Measurements from ENCODE around the gene UBE2M.

The UBE2M gene

GRCh38 chr19:58566989-58567388 lies 8.6 kb upstream of the UBE2M start:
- no peak for DNase-seq
- H3K14ac ChIP-seq (ENCODE audit: low read length): no peak overlapping the region

GRCh38 chr19:58563823-58564222 lies 5.4 kb upstream of the UBE2M start:
- H4K91ac ChIP-seq (ENCODE audit: low read depth, low read length): no peak overlapping the region
- no peak overlapping the region for H2BK12ac ChIP-seq (ENCODE audit: low read length)
- H3K9me3 ChIP-seq (ENCODE audit: insufficient read depth, low read depth, low read length): peaks cover 16% of the 10 kb centered on the region
- no peak overlapping the region for H4K8ac ChIP-seq (ENCODE audit: low read depth, low read length)
- no peak overlapping the region for H2BK5ac ChIP-seq (ENCODE audit: low read depth, low read length, poor library complexity)
- no peak overlapping the region for H3K23ac ChIP-seq (ENCODE audit: low read length)
- H3K9ac ChIP-seq (ENCODE audit: low read length): no peak overlapping the region
- H3K4ac ChIP-seq (ENCODE audit: low read depth, low read length): no peak overlapping the region
- no peak overlapping the region for H3K18ac ChIP-seq (ENCODE audit: low read length)
- no peak overlapping the region for H3K27ac ChIP-seq (ENCODE audit: low read depth, low read length)
- H3K4me1 ChIP-seq (ENCODE audit: control insufficient read depth in 1 of 2, insufficient read depth in 2 of 2, low read length in 2 of 2): peaks cover 12 to 20% of the 10 kb centered on the region in 2 experiments
- peak overlapping the region; percentile 9 for H3K4me3 ChIP-seq (ENCODE audit: low read depth, low read length)
- peaks cover 4 to 14% of the 10 kb centered on the region in 2 experiments for H3K36me3 ChIP-seq (ENCODE audit: control insufficient read depth in 1 of 2, insufficient read depth in 2 of 2, low read length in 2 of 2)
- DNase-seq: no peak
- H2BK120ac ChIP-seq (ENCODE audit: insufficient read depth, low read length, poor library complexity): no peak overlapping the region
- H3K14ac ChIP-seq (ENCODE audit: low read length): no peak overlapping the region
- H3K79me1 ChIP-seq (ENCODE audit: low read length): peaks cover 8% of the 10 kb centered on the region
- no peak overlapping the region for H2AK5ac ChIP-seq (ENCODE audit: low read length)
- no CpG with 5 or more reads among the region's 6 CpGs for WGBS (ENCODE audit: extremely low coverage, insufficient coverage, insufficient read length)
- peaks cover 17% of the 10 kb centered on the region for H3K27me3 ChIP-seq (ENCODE audit: insufficient read depth, low read length)
- no peak overlapping the region for H2AFZ ChIP-seq (ENCODE audit: insufficient read depth, low read length, poor library complexity)
- no peak overlapping the region for H4K12ac ChIP-seq (ENCODE audit: low read depth, low read length)
- H3K4me2 ChIP-seq (ENCODE audit: low read length): no peak overlapping the region
- peaks cover 4% of the 10 kb centered on the region for H3K79me2 ChIP-seq (ENCODE audit: control insufficient read depth, insufficient read depth, low read length, poor library complexity)

More at GRCh38 chr19:58566989-58567388, 8.6 kb upstream of the UBE2M start:
- Histone ChIP-seq H3K23ac (ENCODE audit: low read length) (no peak overlapping the region), H2AK5ac (ENCODE audit: low read length) (no peak overlapping the region), H3K27ac (ENCODE audit: low read depth, low read length) (no peak overlapping the region), H3K79me1 (ENCODE audit: low read length) (no peaks in the 10 kb centered on the region), H3K4ac (ENCODE audit: low read depth, low read length) (no peak overlapping the region), H4K91ac (ENCODE audit: low read depth, low read length) (no peak overlapping the region), H4K8ac (ENCODE audit: low read depth, low read length) (no peak overlapping the region), H3K27me3 (ENCODE audit: insufficient read depth, low read length) (peaks cover 15% of the 10 kb centered on the region), H3K18ac (ENCODE audit: low read length) (no peak overlapping the region), H2BK5ac (ENCODE audit: low read depth, low read length, poor library complexity) (no peak overlapping the region), H3K9ac (ENCODE audit: low read length) (no peak overlapping the region), H3K4me1 (ENCODE audit: control insufficient read depth in 1 of 2, insufficient read depth in 2 of 2, low read length in 2 of 2) (peaks cover 8 to 16% of the 10 kb centered on the region in 2 experiments), H3K36me3 (ENCODE audit: control insufficient read depth in 1 of 2, insufficient read depth in 2 of 2, low read length in 2 of 2) (peaks cover 24 to 42% of the 10 kb centered on the region in 2 experiments), H2BK12ac (ENCODE audit: low read length) (no peak overlapping the region), H3K4me2 (ENCODE audit: low read length) (no peak overlapping the region), H2AFZ (ENCODE audit: insufficient read depth, low read length, poor library complexity) (no peak overlapping the region), H3K4me3 (ENCODE audit: low read depth, low read length) (no peak overlapping the region), H4K12ac (ENCODE audit: low read depth, low read length) (no peak overlapping the region), H3K79me2 (ENCODE audit: control insufficient read depth, insufficient read depth, low read length, poor library complexity) (no peaks in the 10 kb centered on the region), H3K9me3 (ENCODE audit: insufficient read depth, low read depth, low read length) (peaks cover 14% of the 10 kb centered on the region), H2BK120ac (ENCODE audit: insufficient read depth, low read length, poor library complexity) (no peak overlapping the region)
- no CpG with 5 or more reads among the region's 5 CpGs for WGBS (ENCODE audit: extremely low coverage, insufficient coverage, insufficient read length)

GRCh38 chr19:58563034-58563573 lies 4.7 kb upstream of the UBE2M start:
- Histone ChIP-seq H3K9ac (ENCODE audit: low read length) (no peak overlapping the region), H3K79me2 (ENCODE audit: control insufficient read depth, insufficient read depth, low read length, poor library complexity) (peaks cover 8% of the 10 kb centered on the region), H3K27me3 (ENCODE audit: insufficient read depth, low read length) (peaks cover 17% of the 10 kb centered on the region), H3K23ac (ENCODE audit: low read length) (no peak overlapping the region), H3K36me3 (ENCODE audit: control insufficient read depth in 1 of 2, insufficient read depth in 2 of 2, low read length in 2 of 2) (peaks cover 4 to 11% of the 10 kb centered on the region in 2 experiments), H4K8ac (ENCODE audit: low read depth, low read length) (no peak overlapping the region), H2AFZ (ENCODE audit: insufficient read depth, low read length, poor library complexity) (no peak overlapping the region), H3K79me1 (ENCODE audit: low read length) (peaks cover 13% of the 10 kb centered on the region), H2AK5ac (ENCODE audit: low read length) (no peak overlapping the region), H3K4me1 (ENCODE audit: control insufficient read depth in 1 of 2, insufficient read depth in 2 of 2, low read length in 2 of 2) (peaks cover 12 to 20% of the 10 kb centered on the region in 2 experiments), H3K9me3 (ENCODE audit: insufficient read depth, low read depth, low read length) (peaks cover 16% of the 10 kb centered on the region), H3K27ac (ENCODE audit: low read depth, low read length) (no peak overlapping the region), H3K14ac (ENCODE audit: low read length) (no peak overlapping the region), H2BK5ac (ENCODE audit: low read depth, low read length, poor library complexity) (no peak overlapping the region), H2BK120ac (ENCODE audit: insufficient read depth, low read length, poor library complexity) (no peak overlapping the region), H3K18ac (ENCODE audit: low read length) (no peak overlapping the region), H3K4me2 (ENCODE audit: low read length) (peak overlapping the region; percentile 65), H3K4ac (ENCODE audit: low read depth, low read length) (no peak overlapping the region), H4K91ac (ENCODE audit: low read depth, low read length) (no peak overlapping the region), H4K12ac (ENCODE audit: low read depth, low read length) (no peak overlapping the region), H2BK12ac (ENCODE audit: low read length) (no peak overlapping the region), H3K4me3 (ENCODE audit: low read depth, low read length) (peak overlapping the region; percentile 26)
- no peak for DNase-seq
- WGBS (ENCODE audit: extremely low coverage, insufficient coverage, insufficient read length): no CpG with 5 or more reads among the region's 40 CpGs

GRCh38 chr19:58562122-58563033 lies 4.0 kb upstream of the UBE2M start:
- no peak overlapping the region for H2AK5ac ChIP-seq (ENCODE audit: low read length)

More at GRCh38 chr19:58562122-58563033, 4.0 kb upstream of the UBE2M start:
- Histone ChIP-seq H3K4ac (ENCODE audit: low read depth, low read length) (no peak overlapping the region), H3K18ac (ENCODE audit: low read length) (no peak overlapping the region), H3K4me2 (ENCODE audit: low read length) (peak overlapping the region; percentile 65), H2BK5ac (ENCODE audit: low read depth, low read length, poor library complexity) (no peak overlapping the region), H3K9ac (ENCODE audit: low read length) (no peak overlapping the region), H3K36me3 (ENCODE audit: control insufficient read depth in 1 of 2, insufficient read depth in 2 of 2, low read length in 2 of 2) (peaks cover 4 to 9% of the 10 kb centered on the region in 2 experiments), H3K79me2 (ENCODE audit: control insufficient read depth, insufficient read depth, low read length, poor library complexity) (peaks cover 15% of the 10 kb centered on the region), H3K14ac (ENCODE audit: low read length) (no peak overlapping the region), H3K23ac (ENCODE audit: low read length) (no peak overlapping the region), H4K91ac (ENCODE audit: low read depth, low read length) (no peak overlapping the region), H3K4me3 (ENCODE audit: low read depth, low read length) (peak overlapping the region; percentile 38), H4K8ac (ENCODE audit: low read depth, low read length) (no peak overlapping the region), H4K12ac (ENCODE audit: low read depth, low read length) (no peak overlapping the region), H2BK12ac (ENCODE audit: low read length) (no peak overlapping the region), H3K9me3 (ENCODE audit: insufficient read depth, low read depth, low read length) (peaks cover 16% of the 10 kb centered on the region), H3K27me3 (ENCODE audit: insufficient read depth, low read length) (peaks cover 17% of the 10 kb centered on the region), H3K27ac (ENCODE audit: low read depth, low read length) (no peak overlapping the region), H2BK120ac (ENCODE audit: insufficient read depth, low read length, poor library complexity) (no peak overlapping the region), H3K79me1 (ENCODE audit: low read length) (peaks cover 18% of the 10 kb centered on the region), H3K4me1 (ENCODE audit: control insufficient read depth in 1 of 2, insufficient read depth in 2 of 2, low read length in 2 of 2) (peaks cover 13 to 20% of the 10 kb centered on the region in 2 experiments), H2AFZ (ENCODE audit: insufficient read depth, low read length, poor library complexity) (no peak overlapping the region)
- peak in 1 of 2 donors; percentile 34 for DNase-seq
- no CpG with 5 or more reads among the region's 107 CpGs for WGBS (ENCODE audit: extremely low coverage, insufficient coverage, insufficient read length)

Data from trophoblast cell (in vitro differentiated cells and primary cell).